HG02588 (cell line): ENCODE data around the gene KLF15.

Source experiments
- ATAC-seq: cut with Tn5 transposase; IDR thresholded peaks from one replicate; pipeline ENCODE4 v1.9.1; 2021; ENCODE audit warnings: mild to moderate bottlenecking, moderate library complexity; ENCODE audit not compliant: unreplicated experiment

The KLF15 gene

GRCh38 chr3:126364130-126364695 is 7.0 kb upstream of the KLF15 start:
- no peak for ATAC-seq

GRCh38 chr3:126361211-126361610 is 4.0 kb upstream of the KLF15 start:
- ATAC-seq: no peak

DNA sequence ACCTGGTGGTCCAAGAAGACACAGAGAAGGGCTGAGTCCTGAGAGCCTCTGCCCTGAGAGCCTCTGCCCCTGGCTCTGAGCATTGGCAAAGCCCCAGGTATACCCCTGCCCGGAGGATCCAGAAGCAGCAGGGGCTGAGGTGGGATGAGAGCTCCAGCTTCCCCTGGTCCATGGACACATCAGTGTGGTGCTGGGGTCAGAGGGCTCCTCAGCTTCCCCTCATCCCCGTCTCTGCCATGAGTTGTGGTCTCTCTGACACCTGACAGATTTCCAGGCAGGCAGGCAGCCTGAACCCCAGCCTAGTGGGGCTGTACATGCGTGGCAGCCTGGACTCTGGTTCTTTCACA is 3.5 kb upstream of the KLF15 start:
- no peak for ATAC-seq

- ATAC-seq: no peak
These were observed 3.0 kb upstream of the KLF15 start for GRCh38 chr3:126360046-126360713.

GRCh38 chr3:126358816-126359181 is 1.6 kb upstream of the KLF15 start:
- ATAC-seq: no peak

DNA sequence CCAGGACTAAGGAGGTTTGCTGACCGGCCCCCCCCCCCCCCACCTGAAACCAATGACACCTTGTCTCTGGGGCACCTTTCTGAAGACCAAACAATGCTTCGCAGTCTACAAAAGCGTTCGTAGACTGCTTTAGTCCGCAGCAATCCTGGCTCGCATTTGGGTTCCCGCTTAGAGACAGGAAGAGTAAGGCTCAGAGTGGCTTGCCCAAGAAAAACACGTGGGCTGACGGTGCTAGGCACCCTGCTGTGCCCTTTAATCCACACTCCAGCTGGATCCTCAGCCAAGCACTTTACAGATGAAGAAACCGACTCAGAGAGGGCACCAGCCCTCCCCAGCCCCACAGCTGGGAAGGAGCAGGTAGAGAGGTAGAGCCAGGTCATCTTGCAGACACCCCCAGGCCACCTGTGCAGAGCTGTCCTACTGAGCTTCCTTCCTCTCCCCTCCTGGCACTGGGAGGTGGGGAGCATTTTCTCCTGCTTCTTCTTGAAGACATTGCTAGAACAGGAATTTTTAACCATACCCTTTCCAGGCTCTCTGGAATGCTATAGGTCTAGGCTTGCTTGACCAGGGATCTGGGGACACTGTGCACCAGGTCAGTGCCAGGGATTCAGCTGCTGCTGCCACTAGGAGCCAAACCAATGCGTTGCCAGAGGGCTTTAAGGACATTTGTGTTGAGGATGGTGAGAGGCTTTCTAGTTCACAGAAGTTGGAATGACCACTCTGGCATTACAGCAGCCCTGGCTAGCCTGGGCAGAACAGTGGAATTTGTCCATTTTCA is 1.0 kb upstream of the KLF15 start:
- no peak for ATAC-seq

GRCh38 chr3:126356373-126357264 is 589 bp downstream of the KLF15 start:
- no peak for ATAC-seq

DNA sequence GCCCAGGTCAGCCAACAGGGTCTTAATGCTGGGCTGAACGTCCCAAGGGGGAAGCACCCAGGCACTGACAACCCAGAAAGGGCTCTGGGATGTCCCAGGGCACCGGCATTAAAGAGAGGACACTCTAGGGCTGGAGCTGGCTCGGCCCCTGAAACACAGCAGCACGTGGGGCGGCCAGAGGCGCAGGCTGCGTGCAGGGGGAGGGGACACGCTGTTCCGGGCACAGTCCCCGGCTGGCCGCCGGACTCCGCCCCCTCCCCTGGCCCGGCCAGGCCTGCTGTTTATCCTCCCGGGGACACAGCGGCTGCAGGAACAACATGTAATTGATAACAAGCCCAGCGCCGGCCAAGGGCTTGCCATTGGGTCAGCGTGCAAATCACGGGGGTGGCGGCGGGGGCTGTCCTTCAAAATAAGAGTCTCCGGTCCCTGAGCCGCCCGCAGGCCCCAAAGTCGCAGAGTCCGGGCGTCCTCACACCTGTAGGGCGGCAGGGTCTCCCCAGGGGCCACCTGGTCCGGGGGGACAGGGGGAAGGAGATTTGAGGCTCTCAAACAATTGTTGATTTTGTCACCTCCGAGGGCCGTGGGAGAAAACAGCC is 1.3 kb downstream of the KLF15 start:
- no peak for ATAC-seq

DNA sequence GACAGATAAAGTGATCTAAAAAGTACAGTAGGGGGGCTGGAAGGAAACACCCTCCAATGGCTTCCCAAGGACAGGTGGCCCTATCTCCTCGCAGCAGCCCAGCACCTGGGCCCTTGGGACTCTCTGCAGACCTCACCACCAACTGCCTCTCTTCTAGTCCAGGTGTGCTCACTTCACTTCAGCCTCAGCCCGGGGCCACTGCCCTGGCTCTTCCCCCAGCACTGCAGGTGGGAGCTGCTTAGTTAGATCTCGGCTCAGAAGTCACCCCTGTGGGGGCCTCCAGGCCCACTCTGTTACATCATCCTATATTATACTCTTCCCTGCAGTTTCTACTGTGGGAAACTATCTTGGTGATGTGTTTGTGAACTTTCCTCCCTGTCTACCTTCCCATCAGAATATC is 2.0 kb downstream of the KLF15 start:
- ATAC-seq: no peak

DNA sequence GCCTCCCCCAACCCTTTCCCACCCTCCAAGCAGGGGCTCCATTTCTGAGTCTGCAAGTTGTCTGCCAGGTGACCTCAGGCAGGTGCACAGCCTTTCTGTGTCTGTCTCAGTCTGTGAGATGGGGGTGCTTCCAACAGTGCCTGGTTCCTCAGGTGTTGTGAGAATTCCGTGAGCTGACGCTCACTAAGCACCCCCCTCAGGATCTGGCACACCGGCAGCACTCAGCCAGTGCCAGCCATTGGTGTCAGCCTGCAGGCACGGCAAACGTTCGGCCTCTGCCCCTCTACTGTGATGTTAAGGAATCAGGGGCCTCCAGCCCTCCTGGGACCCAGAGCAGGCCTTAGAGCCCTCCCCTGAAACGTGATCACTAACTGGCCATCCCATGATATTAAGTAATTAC is 2.4 kb downstream of the KLF15 start:
- no peak for ATAC-seq

DNA sequence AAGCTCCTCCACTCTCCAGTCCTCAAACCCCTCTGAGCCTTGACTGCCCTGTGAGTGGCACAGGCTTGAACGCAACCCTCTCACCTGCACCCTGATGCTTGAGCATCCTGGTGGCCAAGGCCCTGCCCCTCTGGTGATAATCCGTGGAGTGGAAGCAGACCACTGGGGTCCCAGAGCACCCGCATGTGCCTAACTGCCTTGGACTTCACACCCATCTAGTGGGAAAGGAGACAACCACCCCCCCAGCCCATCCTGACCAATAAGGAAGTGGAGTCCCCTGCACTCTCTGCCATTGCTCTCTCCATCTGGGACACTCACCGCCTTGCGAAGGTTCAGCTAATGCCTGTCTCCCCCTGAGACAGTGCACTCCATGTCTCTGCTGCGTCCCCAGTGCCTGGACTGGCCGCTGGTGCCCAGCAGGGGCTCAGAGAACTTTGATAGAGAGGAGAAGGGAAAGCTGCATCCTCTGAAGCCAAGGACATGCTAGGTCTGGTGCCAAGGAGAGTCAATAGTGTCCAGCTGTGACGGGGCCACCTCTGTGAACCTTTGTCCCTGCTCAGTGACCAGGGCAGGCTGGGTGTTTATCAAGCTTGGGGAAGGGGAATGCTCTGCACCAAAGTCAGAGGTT is 3.4 kb downstream of the KLF15 start:
- no peak for ATAC-seq

DNA sequence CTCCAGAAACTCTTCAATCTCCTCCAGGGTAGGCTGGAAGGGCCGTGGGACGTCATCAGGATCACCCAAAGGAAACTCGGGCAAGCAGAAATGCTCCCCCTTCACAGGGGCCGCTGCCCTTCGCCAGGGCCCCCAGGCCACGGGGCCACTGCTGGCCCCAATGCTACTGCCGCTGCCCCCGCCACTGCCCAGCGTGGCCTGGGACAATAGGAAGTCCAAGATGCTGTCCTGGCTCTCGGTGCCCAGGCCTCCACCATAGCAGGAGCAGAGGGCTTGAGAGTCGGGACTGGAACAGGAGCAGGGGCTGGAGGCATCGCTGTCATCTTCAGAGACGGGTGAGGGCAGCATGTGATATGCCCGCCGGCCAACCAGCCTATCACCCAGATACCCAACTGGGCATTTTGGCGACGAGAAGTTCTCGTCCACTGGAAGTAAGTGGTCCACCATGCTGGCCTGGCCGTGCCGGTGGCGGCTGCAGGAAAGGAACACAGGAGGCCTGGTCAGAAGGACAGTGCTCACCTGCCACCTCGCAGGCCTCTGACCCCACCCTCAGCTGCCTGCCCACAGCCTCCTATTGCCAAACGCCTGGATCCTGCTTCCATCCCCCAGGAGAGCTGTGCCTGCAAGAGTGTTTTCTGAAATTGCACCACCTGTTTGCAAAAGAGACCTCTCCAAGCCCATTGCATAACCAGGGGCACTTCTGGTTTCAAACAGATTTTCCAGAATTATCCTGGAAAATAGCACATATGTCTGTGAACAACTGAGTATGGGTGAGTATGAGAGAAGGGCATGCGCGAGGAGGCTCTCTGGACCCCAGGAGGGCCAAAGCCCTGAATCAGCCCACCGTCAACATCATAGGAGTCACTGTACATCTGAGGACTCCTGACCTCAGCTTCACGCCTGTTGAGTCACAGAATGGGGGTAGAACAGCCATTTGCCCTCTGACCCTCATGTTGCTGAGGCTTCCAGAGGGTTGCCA is 4.4 kb downstream of the KLF15 start:
- no peak for ATAC-seq

- no peak for ATAC-seq
These were observed 5.3 kb downstream of the KLF15 start for GRCh38 chr3:126351771-126352475.

DNA sequence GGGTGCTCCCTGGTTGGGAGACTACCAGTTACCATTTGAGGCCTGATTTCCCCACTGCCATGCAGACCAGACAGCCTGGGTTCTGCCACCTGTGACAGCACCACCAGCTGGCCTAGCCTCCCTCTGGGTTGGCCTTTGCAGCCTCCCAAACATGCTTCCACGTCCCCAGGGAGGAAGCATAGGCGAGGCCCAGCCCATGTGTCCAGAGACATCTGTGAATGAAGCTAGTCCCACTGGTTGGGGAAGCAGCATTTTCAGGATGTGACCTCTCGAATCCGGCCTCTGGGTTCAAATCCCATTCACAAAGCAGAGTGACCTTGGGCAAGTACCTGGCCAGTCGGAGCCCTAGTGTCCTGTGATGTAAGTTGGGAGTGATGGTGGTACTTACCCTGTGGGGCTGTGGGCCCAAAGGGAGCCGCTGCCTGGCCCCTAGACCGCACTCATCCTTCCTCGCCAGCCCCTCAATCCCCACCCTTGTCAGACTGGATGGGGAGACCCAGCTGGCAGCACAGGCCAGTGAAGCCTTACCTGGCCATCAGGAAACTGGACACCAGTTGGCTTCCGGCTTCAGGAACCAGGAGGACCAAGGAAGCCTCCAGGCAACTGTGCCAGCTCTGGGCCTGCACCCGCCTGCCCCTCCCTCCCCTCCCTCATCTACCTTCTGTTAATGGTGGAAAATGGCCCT is 6.0 kb downstream of the KLF15 start:
- ATAC-seq: no peak

GRCh38 chr3:126350502-126351085 is 6.6 kb downstream of the KLF15 start:
- no peak for ATAC-seq

DNA sequence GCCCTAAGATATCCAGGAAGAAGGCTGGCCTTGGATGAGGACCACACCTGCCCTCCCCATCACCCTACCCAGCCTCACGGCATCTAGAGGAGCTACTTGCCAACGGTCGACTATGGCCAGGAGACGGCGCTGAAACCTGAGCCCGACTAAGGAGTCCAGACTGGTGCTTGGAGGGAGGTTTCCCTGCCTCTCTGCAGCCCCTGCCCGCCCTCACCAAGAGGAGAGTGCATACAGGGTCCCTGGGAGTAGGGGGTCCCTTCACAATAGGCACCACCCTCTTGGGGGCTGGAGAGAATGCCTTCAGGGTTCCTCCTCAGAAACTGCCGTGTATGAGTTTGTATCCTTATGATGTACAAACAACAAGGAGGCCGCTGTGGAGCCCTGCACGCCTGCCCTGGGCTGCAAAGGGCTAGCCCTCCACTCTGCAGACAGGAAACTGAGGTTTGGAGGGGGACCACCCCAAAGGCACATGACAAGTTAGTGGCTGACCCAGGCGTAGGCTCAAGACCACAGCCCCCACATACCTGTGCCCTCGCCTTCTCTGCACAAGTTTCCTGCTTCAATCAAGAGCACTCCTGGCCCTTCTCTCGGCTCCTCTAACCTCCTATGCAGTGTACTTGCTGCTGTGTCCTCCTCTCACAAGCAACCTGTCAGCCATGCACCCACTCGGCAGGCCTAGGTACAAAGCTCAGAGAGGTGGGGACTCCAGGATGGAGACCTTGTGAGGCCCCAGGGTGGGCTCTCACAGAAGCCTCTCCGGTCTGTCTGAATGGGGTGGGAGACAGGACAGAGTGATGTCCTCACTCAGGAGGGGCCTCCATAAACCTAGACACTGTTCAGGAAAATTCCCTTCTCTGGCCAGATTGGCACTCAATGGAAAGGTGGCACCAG is 7.4 kb downstream of the KLF15 start:
- ATAC-seq: no peak

- no peak for ATAC-seq
These were observed 8.1 kb downstream of the KLF15 start for GRCh38 chr3:126349071-126349470.
